ENCODE results near the gene MTHFS. TPM values are rescaled to one million over a fixed set of nuclear protein-coding genes. Genes with fewer than 3 reads are reported as not detected.

The MTHFS gene
- total RNA-seq: 19.1 and 25.8 TPM in 2 replicates

GRCh38 chr15:79896634-79897379, at the start of gene MTHFS:
TSS of gene MTHFS (minus strand) at chr15:79897014. CDS start at chr15:79896988, 26 bp downstream.

Other genes with a start within 250 kb of the MTHFS start
- gene BCL2A1, start 74.2 kb upstream of the MTHFS start, total RNA-seq: 2.7 and 9.3 TPM in 2 replicates
- gene ZFAND6, start 162.7 kb upstream of the MTHFS start, total RNA-seq: 121 and 130 TPM in 2 replicates

Measured in smooth muscle cell of bladder (primary cell).